AG09309 (cell line): ENCODE measurements around the gene ORM2.

Source experiments
- DNase-seq: peaks from one replicate; pipeline ENCODE4 v3.0.0-alpha.2; 2010; ENCODE audit warnings: low read depth
- H3K4me3 ChIP-seq: 2 replicates; pipeline ENCODE4 v1.5.1; 2011; ENCODE audit warnings: mild to moderate bottlenecking, low read depth, low read length, moderate library complexity; ENCODE audit not compliant: control insufficient read depth
- TF ChIP-seq, protein P1 (sequence below): IDR thresholded peaks from 2 replicates; pipeline ENCODE4 v1.5.1; 2011; ENCODE audit warnings: mild to moderate bottlenecking, low read depth, low read length, inconsistent platforms; ENCODE audit not compliant: insufficient read depth, control insufficient read depth; ENCODE audit errors: missing control alignments

Gene ORM2

DNA sequence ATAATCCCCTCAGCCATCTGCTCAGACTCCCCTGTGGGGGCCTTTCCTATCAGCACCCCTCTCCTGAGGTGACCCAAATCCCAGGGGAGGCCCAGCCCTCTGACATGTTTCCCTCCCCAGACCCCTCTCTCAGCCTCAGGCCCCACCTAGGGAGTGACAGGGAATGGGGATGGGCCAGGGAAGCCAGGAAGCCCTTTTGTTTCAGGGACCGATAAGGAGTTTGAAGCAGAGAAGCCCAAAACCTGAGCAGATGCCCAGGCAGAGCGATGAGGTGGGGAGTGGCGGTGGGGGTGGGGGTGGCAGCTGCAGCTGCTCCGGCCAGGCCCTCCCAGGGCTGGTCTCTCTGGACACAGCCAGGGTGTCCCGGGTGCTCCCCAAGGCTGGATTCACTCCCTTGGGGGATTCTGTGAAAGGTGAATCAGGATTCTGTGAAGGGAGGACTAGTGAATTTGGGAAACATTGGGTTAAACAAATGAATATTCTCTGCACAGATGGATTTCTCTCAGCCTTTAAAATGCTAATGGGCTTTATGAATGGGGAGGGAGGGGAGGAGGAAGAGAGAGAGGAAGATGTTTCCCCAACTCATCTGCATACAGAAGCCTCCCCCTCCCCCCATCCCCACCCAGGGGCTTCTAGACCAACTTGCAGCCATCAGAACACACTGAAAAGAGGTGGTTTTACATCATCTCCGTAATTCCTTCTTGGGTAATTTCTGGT, 40.7 kb downstream of the ORM2 start:
- TF ChIP-seq, protein P1, sequence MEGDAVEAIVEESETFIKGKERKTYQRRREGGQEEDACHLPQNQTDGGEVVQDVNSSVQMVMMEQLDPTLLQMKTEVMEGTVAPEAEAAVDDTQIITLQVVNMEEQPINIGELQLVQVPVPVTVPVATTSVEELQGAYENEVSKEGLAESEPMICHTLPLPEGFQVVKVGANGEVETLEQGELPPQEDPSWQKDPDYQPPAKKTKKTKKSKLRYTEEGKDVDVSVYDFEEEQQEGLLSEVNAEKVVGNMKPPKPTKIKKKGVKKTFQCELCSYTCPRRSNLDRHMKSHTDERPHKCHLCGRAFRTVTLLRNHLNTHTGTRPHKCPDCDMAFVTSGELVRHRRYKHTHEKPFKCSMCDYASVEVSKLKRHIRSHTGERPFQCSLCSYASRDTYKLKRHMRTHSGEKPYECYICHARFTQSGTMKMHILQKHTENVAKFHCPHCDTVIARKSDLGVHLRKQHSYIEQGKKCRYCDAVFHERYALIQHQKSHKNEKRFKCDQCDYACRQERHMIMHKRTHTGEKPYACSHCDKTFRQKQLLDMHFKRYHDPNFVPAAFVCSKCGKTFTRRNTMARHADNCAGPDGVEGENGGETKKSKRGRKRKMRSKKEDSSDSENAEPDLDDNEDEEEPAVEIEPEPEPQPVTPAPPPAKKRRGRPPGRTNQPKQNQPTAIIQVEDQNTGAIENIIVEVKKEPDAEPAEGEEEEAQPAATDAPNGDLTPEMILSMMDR: no peak
- DNase-seq: no peak
- H3K4me3 ChIP-seq: no peak overlapping the region

DNA sequence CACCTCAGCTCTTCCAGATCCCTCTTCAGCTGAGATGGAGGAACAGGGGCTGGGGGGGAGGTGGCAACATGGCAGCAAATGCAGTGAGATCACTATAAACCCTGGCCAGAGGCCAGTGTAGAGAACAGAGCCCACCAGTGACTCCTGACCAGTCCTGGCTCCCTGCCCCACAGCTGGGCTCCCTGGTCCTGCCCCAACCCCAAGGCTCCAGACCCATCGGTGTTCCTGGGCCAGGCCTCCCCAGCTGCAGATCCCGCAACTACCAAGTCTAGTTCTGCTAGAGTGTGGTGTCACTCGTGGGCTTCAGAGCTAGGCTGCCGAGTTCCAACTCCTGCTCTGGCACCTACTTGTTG, 41.3 kb downstream of the ORM2 start:
- TF ChIP-seq, protein P1: no peak
- DNase-seq: no peak

DNA sequence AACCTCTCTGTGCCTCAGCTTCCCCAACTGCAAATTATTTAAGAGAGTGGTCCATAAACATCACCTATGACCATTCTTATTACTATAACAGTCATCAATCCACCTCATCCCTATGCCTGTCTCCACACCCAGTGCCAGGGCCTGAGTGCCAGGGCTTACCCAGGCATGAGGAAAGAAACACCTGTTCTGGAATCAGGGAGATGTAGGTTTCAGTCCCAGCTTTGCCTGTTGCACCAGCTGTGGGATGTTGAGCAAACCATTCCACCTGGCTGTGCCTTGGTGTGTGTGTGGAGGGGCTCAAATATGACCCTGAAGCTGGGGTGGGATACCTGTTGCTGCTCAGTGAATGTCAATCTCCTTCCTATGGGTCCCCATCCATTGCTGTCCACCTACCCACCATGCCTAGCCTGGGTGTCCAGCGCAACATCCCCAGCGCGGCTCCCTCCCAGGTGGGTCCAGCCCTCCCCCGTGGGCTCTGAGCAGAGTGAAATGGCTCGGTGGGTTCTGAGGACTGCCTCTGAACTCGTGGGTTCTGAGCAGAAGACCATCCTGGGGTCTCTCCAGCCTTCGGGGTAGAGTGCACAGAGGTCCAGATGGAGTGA, 41.8 kb downstream of the ORM2 start:
- TF ChIP-seq, protein P1: no peak
- DNase-seq: no peak
- H3K4me3 ChIP-seq: no peak overlapping the region

More for the DNA sequence above, 41.3 kb downstream of the ORM2 start:
- H3K4me3 ChIP-seq: no peak overlapping the region

DNA sequence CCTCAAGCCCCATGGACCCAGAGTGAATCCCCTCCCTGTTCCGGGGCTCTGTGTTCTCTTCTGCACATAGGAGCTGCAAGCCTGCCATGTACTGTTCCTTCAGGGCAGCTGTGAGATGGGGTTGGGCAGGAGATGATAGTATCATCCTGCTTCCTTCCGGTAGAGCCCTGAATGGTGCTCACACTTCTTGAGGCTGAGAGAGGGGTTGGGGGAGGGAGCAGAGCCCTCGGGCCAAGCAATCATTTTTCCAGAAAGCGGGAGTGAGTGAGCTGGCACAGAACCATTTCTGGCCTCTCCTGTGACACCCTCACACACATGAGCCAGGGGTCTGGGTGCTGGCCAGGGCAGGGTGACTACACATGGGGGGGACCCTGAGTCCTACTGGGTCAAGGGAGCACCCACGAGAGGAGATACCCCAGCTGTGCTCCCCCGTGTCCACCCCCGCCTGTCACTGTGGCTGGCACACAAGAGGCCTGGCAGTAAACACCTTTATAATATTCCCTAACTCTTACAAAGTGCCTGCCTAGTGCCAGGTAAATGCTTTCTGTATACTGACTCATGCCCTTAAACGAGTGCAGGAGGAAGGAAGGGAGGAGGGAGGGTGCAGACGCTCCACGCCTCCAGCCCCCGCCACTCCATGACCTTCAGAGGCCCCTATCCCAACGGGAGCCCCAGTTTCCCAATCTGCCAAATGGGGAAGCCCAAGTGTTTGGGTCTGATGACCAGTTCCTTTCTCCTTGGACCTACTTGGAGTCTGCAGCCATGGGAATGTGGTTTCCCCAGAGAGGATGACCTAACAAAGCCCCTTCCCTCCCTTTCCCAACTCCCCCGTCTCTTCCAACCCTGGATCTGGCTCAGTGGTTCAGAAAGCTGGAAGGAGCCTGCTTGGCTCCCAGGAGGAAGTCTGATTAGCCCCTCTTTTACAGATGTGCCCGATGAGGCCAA, 42.6 kb downstream of the ORM2 start:
- DNase-seq: no peak
- TF ChIP-seq, protein P1: no peak
- H3K4me3 ChIP-seq: no peak overlapping the region

DNA sequence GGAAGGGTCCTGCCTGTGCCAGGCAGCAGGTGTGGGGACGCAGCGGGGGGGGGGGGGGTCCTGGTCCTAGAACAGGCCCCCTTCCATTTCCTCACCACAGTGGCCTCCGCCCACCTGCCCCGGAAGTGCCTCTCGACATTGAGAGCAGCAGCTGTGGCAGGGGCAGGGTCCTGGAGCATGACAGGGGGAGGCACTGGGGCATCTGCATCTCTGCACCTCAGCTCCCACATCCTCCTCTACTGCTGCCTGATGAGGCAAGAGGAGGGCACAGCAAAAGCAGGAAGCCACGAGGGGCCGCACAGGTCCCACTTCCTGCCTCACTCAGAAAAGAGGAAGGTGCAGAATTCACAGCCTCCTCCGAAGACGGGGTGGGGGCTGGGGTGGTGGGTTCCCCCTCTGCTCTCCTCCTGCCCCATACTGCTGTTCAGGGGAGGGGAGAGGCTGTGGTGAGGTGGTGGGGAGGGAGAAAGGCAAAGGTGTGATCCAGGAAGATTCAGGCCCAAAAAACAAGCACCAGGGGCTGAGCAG, 43.3 kb downstream of the ORM2 start:
- DNase-seq: no peak
- no peak overlapping the region for H3K4me3 ChIP-seq
- TF ChIP-seq, protein P1: no peak

DNA sequence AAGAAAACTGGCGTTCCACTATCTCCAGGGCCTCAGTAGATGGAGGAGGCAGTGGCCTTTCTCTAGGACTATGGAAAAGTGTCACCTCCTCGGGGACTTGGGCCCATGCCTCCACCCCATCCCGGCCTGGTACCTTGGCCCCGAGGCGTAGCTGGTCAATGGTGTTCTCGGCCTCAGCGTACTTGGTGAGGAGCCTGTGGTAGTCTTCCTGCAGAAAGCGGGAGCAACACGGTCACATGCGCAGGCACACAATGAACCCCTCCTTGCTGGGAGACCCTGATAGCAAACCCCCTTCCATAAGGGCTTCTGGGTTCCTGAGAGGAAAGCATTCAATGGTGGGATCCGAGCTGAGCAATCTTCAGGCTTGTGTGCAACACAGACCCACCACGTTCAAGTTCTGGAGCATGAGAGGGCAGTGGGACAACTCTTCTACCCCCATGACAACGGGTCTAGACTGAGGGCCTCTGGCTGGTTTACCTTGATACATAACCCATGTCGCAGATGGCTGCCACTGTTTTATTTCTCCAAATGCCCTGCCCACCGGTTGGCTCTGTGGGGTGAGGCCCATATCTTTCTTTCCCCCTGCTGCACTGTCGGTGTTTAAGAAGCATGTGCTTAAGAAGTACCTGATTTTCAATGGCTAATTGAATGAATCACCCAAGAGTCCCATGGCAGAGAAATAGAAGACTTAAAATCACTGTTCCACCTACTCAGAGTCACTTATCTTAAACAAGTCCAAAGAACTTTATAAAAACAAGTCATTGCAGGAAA, 44.5 kb downstream of the ORM2 start:
- no peak overlapping the region for H3K4me3 ChIP-seq
- TF ChIP-seq, protein P1: no peak
- DNase-seq: no peak
